HG02678 (cell line): ENCODE results near the gene TPRKB.
"Not testable (repeated sequence)": the region's sequence is repeated elsewhere in the genome, so short reads cannot be mapped to it uniquely, and the experiment has no call there.

ENCODE experiments used
- ATAC-seq: cut with Tn5 transposase; IDR thresholded peaks from one replicate; pipeline ENCODE4 v1.9.1; 2021; ENCODE audit warnings: mild to moderate bottlenecking, moderate library complexity; ENCODE audit not compliant: unreplicated experiment

TPRKB gene

GRCh38 chr2:73736855-73737779 is at the start of gene TPRKB:
Gene TPRKB, minus strand, starts transcription at chr2:73737345. Its CDS starts 2,776 bp downstream, at chr2:73734569.
- peak; percentile 99 for ATAC-seq

GRCh38 chr2:73783883-73784282 is 46.7 kb upstream of the TPRKB start, which contains the start of gene C2orf78:
Gene C2orf78, plus strand, starts transcription at chr2:73784183. Its CDS starts 127 bp downstream, at chr2:73784310.
- not testable (repeated sequence) for ATAC-seq

- ATAC-seq = not testable (repeated sequence)
Observed at GRCh38 chr2:73783402-73783801, 46.3 kb upstream of the TPRKB start.

GRCh38 chr2:73780237-73780582 is 43.1 kb upstream of the TPRKB start:
- no peak for ATAC-seq

DNA sequence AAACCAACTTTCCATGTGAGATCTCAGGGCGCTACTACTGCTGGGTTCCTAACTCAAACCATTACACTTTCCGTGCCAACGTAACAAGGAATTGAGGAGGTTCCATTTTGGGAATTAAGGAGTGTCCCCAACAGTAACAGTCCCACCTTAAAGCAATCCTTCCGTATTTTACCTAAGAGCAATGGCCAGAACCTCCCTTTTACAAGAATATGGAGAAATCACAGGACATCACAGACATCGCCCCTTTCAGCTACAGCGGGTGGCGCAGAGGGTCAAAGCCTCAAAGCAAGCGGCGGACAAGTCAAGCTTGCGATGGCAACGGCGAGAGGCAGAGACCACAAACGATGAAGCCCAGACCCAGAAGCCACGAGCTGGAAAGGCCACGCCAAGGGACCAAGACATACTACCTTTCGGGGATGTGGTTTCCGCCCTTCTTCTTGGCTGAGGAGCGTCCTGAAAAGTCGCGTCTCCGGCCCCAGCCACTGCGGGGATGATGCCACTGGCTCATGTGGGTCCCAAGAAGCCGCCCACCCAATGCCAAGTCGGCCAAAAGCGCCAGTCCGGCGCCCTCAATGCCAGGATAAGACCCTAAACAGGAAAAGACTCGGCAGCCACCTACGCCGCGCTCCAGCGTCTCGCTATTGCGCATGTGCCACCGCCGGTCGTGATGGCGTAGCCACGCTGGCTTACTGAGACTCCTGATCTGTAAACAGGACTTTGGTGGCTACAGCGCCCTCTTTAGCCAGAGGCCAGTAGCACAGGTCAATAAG is 42.5 kb upstream of the TPRKB start, which contains the start of gene DUSP11:
DUSP11 (minus strand) TSS at position 637 of the 770 bp plus-strand sequence; CDS start at position 508, 129 bp downstream.
- peak; percentile 99 for ATAC-seq

GRCh38 chr2:73778867-73779466 is 41.8 kb upstream of the TPRKB start:
- not testable (repeated sequence) for ATAC-seq

GRCh38 chr2:73776869-73777519 is 39.8 kb upstream of the TPRKB start:
- no peak for ATAC-seq

DNA sequence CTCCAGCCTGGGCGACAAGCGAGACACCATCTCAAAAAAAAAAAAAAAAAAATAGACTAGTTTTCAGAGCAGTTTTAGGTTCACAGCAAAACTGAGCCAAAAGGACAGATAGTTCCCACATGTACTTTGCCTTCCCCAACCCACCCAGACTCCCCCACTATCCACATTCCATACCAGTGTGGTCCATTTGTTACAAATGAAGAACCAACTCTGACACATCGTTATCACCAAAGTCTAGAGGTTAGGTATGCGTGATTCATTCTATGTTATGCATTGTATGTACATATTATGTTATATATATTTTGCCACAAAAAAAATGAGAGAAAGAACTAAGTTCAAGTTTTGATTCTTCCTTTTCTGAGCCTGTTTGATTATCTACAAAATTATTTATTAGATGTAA is 39.2 kb upstream of the TPRKB start:
- no peak for ATAC-seq

- no peak for ATAC-seq
Observed at GRCh38 chr2:73772819-73773218, 35.7 kb upstream of the TPRKB start.

DNA sequence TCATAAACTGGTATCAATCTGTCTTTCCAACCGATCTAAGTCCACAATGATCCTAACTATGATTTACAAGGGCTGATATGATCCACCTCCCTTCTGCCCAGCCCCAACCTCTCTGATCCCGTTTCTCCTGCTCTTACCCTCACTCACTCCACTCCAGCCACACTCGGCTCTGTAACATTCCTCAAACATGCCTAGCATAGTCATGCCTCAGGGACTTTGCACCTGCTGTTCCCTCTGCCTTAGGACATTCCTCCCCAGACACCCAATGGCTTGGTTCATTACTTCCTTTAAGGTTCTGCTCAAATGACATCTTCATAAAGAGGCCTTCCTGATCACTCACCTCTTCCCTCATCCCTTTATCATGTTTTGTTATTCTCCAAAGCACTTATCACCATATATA is 33.6 kb upstream of the TPRKB start:
- ATAC-seq = no peak

- no peak for ATAC-seq
Observed at GRCh38 chr2:73766994-73767393, 29.8 kb upstream of the TPRKB start.

- ATAC-seq = no peak
Observed at GRCh38 chr2:73766349-73766748, 29.2 kb upstream of the TPRKB start.

DNA sequence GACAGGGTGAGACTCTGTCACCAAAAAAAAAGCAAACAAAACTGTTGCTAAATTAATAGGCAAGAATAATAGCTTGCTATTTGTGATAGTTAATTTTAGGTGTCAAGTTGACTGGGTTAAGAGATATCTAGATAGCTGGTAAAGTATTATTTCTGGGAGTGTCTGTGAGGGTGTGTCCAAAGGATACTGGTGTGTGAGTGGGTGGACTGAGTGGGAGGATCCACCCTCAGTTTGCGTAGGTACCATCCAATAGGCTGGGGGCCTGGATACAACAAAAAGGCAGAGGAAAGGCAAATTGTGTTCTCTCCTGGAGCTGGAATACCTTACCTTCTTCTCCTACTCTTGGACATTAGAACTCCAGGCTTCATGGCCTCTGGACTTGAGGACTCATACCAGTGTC is 27.8 kb upstream of the TPRKB start:
- ATAC-seq = no peak

- no peak for ATAC-seq
Observed at GRCh38 chr2:73762571-73762970, 25.4 kb upstream of the TPRKB start.

DNA sequence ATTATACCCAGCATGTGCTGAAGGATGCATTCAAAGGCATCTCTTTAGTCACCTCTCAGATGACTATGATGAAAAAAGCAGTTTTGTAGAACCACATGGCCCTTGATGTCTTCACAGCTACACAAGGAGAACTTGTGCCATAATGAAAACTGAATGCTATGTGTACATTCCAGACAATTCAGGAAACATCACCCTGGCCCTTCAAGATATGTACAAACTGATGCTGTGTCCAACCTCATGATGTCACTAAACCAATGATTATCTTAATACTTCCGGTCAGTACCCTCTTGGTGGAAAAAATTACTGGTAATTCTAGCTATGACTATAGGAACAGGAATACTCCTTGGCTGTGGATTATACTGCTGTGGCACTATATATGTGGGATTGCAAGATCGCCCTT is 22.8 kb upstream of the TPRKB start:
- no peak for ATAC-seq

GRCh38 chr2:73759285-73759764 is 22.2 kb upstream of the TPRKB start:
- ATAC-seq = no peak

DNA sequence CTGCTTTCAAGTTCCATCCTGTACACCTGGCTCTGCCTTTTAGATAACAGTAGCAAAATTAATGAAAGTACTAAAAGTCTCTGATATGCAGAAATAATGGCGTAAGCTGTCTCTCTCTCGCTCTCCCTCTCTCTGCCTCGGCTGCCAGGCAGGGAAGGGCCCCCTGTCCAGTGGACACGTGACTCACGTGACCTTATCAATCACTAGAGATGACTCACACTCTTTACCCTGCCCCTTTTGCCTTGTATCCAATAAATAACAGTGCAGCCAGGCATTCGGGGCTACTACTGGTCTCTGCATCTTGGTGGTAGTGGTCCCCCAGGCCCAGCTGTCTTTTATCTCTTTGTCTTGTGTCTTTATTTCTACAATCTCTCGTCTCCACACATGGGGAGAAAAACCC is 17.2 kb upstream of the TPRKB start:
- ATAC-seq = not testable (repeated sequence)

DNA sequence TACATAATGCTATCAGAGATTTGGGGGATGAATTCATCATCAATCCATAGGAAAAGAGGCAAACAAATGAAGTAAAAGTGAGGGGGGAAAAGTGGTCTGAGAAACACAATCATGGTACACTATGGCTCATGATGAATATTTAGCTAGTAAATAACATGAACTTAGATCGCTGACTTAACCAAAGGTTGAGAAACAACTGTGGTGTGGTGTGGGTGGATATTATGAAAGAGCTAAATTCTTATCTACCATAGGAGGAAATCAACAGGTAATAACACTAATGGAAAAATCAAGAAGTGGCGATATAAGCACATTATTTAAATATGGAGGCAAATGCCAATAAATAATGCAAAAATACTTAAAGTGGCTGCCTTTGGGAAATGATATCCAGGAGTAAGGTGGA is 12.2 kb upstream of the TPRKB start:
- ATAC-seq = no peak

DNA sequence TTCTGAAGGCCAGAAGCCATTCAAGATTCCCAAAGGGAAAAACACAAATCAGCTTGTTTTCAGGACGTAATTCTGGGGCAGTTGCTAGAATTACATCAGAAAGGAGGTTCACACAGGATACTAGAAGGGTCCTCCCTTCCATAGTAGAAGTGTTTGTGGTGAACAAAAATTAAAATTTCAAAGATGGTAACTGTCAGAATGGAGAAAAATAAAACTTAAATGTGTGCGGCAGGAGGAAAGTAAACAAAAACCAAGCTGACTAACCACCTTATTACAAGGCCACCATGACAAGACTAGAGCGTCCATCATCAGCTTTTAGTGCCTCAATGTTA is 9.7 kb upstream of the TPRKB start:
- no peak for ATAC-seq

- no peak for ATAC-seq
Observed at GRCh38 chr2:73746015-73746876, 9.1 kb upstream of the TPRKB start.
